Measurements from ENCODE around the gene SLC29A1.
"Not testable (repeated sequence)": the region's sequence is repeated elsewhere in the genome, so short reads cannot be mapped to it uniquely, and the experiment has no call there.

Gene SLC29A1

GRCh38 chr6:44186635-44187025 lies 36.8 kb upstream of the SLC29A1 start:
- H3K27ac ChIP-seq = no peak overlapping the region

GRCh38 chr6:44188819-44189218 lies 34.6 kb upstream of the SLC29A1 start:
- TF ChIP-seq, protein P1, sequence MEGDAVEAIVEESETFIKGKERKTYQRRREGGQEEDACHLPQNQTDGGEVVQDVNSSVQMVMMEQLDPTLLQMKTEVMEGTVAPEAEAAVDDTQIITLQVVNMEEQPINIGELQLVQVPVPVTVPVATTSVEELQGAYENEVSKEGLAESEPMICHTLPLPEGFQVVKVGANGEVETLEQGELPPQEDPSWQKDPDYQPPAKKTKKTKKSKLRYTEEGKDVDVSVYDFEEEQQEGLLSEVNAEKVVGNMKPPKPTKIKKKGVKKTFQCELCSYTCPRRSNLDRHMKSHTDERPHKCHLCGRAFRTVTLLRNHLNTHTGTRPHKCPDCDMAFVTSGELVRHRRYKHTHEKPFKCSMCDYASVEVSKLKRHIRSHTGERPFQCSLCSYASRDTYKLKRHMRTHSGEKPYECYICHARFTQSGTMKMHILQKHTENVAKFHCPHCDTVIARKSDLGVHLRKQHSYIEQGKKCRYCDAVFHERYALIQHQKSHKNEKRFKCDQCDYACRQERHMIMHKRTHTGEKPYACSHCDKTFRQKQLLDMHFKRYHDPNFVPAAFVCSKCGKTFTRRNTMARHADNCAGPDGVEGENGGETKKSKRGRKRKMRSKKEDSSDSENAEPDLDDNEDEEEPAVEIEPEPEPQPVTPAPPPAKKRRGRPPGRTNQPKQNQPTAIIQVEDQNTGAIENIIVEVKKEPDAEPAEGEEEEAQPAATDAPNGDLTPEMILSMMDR (IDR thresholded peaks at IDR 0.05) = no peak
- no peak for TF ChIP-seq ZFX (IDR thresholded peaks at IDR 0.05; ENCODE audit: borderline replicate concordance)
- no peak overlapping the region for H3K27ac ChIP-seq

More at GRCh38 chr6:44186635-44187025, 36.8 kb upstream of the SLC29A1 start:
- no peak for TF ChIP-seq ZFX (IDR thresholded peaks at IDR 0.05; ENCODE audit: borderline replicate concordance)
- TF ChIP-seq, protein P1 (IDR thresholded peaks at IDR 0.05) = no peak

GRCh38 chr6:44189257-44189656 lies 34.1 kb upstream of the SLC29A1 start:
- TF ChIP-seq, protein P1 (IDR thresholded peaks at IDR 0.05) = no peak
- no peak for TF ChIP-seq ZFX (IDR thresholded peaks at IDR 0.05; ENCODE audit: borderline replicate concordance)
- H3K27ac ChIP-seq = no peak overlapping the region

DNA sequence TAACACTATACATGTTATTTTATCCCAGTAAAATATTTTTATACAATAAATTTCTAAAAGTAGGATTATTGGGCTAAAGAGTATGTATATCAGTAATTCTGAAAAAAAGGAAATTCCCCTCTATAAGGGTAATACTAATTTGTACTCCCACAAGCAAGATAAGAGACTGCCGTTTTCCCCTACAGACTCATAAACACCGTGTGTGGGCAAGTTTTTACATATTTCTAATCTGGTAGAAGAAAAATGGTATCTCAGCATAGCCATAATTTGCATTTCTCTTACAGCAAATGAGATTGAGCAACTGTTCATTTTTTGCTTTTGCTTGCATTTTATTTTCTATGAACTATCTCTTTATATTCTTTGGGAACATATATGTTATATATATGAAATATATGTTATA lies 32.7 kb upstream of the SLC29A1 start:
- TF ChIP-seq, protein P1 (IDR thresholded peaks at IDR 0.05) = no peak
- TF ChIP-seq ZFX (IDR thresholded peaks at IDR 0.05; ENCODE audit: borderline replicate concordance) = no peak

GRCh38 chr6:44192428-44193041 lies 30.9 kb upstream of the SLC29A1 start:
- no peak overlapping the region for H3K27ac ChIP-seq
- TF ChIP-seq ZFX (IDR thresholded peaks at IDR 0.05; ENCODE audit: borderline replicate concordance) = no peak
- TF ChIP-seq, protein P1 (IDR thresholded peaks at IDR 0.05) = no peak

More for the DNA sequence above, 32.7 kb upstream of the SLC29A1 start:
- H3K27ac ChIP-seq = no peak overlapping the region

- TF ChIP-seq, protein P1 (IDR thresholded peaks at IDR 0.05) = no peak
- no peak for TF ChIP-seq ZFX (IDR thresholded peaks at IDR 0.05; ENCODE audit: borderline replicate concordance)
- H3K27ac ChIP-seq = no peak overlapping the region
Measured at GRCh38 chr6:44193307-44193910, 30.0 kb upstream of the SLC29A1 start.

GRCh38 chr6:44194326-44194725 lies 29.1 kb upstream of the SLC29A1 start:
- TF ChIP-seq ZFX (IDR thresholded peaks at IDR 0.05; ENCODE audit: borderline replicate concordance) = no peak
- TF ChIP-seq, protein P1 (IDR thresholded peaks at IDR 0.05) = no peak
- no peak overlapping the region for H3K27ac ChIP-seq

- H3K27ac ChIP-seq = not testable (repeated sequence)
Measured at GRCh38 chr6:44196351-44196750, 27.0 kb upstream of the SLC29A1 start.

Data from 22Rv1 (cell line).